Measurements from ENCODE around the gene PLD6.

- TF ChIP-seq EZH2phosphoT487 (IDR thresholded peaks at IDR 0.05; ENCODE audit: insufficient read depth, low read depth) (no peak), EZH2 (IDR thresholded peaks at IDR 0.05; ENCODE audit: insufficient read depth, poor library complexity, severe bottlenecking) (no peak)
Observed at GRCh38 chr17:17221329-17221728, 15.2 kb upstream of the PLD6 start.
